Suprapubic skin (tissue), 4 donors: ENCODE measurements around the gene CYP1A1. TPM values are rescaled to one million over a fixed set of nuclear protein-coding genes. Genes with fewer than 3 reads are reported as not detected.

ENCODE experiments used
- DNase-seq, 2 donors: peaks; one replicate each; pipeline ENCODE4 v3.0.0-alpha.2; 2019; ENCODE audit warnings: low spot score in 2 of 2
- H3K27ac ChIP-seq: fragments of 200-600 bp; sonication (generic); one replicate; pipeline ENCODE4 v1.5.1; 2019
- H3K27me3 ChIP-seq: fragments of 200-600 bp; sonication (generic); one replicate; pipeline ENCODE4 v1.5.1; 2019
- H3K36me3 ChIP-seq: fragments of 200-600 bp; sonication (generic); one replicate; pipeline ENCODE4 v1.5.1; 2019
- H3K4me1 ChIP-seq: fragments of 200-600 bp; sonication (generic); one replicate; pipeline ENCODE4 v1.5.1; 2019
- H3K4me3 ChIP-seq: fragments of 200-600 bp; sonication (generic); one replicate; pipeline ENCODE4 v1.5.1; 2019; ENCODE audit warnings: mild to moderate bottlenecking
- H3K9me3 ChIP-seq: fragments of 200-600 bp; sonication (generic); one replicate; pipeline ENCODE4 v1.5.1; 2019
- EP300 ChIP-seq: sonication (generic); formaldehyde crosslinking; IDR thresholded peaks from one replicate; pipeline ENCODE4 v1.6.1; 2017; ENCODE audit warnings: antibody characterized with exemption
- POLR2A ChIP-seq, 2 donors: fragments of 450-650 bp; IDR thresholded peaks; one replicate each; pipeline ENCODE4 v1.6.1; 2017; ENCODE audit warnings: antibody characterized with exemption in 2 of 2, mild to moderate bottlenecking in 2 of 2, moderate library complexity in 2 of 2
- POLR2AphosphoS5 ChIP-seq, 3 donors: sonication (generic); formaldehyde crosslinking; IDR thresholded peaks; one replicate each; pipeline ENCODE4 v1.6.1; 2017; ENCODE audit warnings: antibody characterized with exemption in 3 of 3
- WGBS: methylation state at CpG from one replicate; pipeline ENCODE4 v1.1.5; 2018; 5-methylcytosine and 5-hydroxymethylcytosine counted together
- total RNA-seq, 4 donors: library from RNA; depleted of rRNA; stranded (reverse); fragments of >200 nt; gene quantifications; one replicate each; pipeline ENCODE4 v1.1.0, GENCODE V29; 2016
- TF ChIP-seq, protein P1 (sequence below), 2 donors: fragments of 200-600 bp in 1 of 2; fragments of 450-650 bp in 1 of 2; sonication (generic) in 1 of 2; IDR thresholded peaks; one replicate each; pipeline ENCODE4 v1.5.1; 2016 to 2019; ENCODE audit warnings: antibody characterized with exemption in 2 of 2, mild to moderate bottlenecking in 1 of 2, moderate library complexity in 1 of 2

Gene CYP1A1
- total RNA-seq, 4 donors from 2014 or later = 0.64 to 6.0 (median 2.8) TPM

DNA sequence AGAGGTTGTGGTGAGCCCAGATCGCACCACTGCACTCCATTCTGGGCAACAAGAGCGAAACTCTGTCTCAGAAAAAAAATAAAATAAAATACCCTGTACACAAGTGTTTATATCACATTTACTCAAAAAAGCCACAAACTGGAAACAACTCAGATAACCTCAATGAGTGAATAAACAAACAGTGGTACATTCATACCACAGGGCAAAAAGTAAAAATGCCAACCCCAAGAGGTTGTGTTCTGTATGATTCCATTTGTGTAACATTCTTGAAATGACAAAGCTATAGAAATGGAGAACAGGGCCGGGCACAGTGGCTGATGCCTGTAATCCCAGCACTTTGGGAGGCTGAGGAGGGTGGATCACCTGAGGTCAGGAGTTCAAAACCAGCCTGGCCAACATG lies 42.4 kb downstream of the CYP1A1 start:
- no peak for TF ChIP-seq POLR2A (IDR thresholded peaks at IDR 0.05)
- no peak for TF ChIP-seq EP300
- TF ChIP-seq POLR2AphosphoS5 (IDR thresholded peaks at IDR 0.05) = no peak
- TF ChIP-seq, protein P1, sequence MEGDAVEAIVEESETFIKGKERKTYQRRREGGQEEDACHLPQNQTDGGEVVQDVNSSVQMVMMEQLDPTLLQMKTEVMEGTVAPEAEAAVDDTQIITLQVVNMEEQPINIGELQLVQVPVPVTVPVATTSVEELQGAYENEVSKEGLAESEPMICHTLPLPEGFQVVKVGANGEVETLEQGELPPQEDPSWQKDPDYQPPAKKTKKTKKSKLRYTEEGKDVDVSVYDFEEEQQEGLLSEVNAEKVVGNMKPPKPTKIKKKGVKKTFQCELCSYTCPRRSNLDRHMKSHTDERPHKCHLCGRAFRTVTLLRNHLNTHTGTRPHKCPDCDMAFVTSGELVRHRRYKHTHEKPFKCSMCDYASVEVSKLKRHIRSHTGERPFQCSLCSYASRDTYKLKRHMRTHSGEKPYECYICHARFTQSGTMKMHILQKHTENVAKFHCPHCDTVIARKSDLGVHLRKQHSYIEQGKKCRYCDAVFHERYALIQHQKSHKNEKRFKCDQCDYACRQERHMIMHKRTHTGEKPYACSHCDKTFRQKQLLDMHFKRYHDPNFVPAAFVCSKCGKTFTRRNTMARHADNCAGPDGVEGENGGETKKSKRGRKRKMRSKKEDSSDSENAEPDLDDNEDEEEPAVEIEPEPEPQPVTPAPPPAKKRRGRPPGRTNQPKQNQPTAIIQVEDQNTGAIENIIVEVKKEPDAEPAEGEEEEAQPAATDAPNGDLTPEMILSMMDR (IDR thresholded peaks at IDR 0.05) = no peak
- H3K4me1 ChIP-seq = no peaks in the 10 kb centered on the region
- peaks cover 22% of the 10 kb centered on the region for H3K36me3 ChIP-seq
- H3K4me3 ChIP-seq = no peak overlapping the region
- no peaks in the 10 kb centered on the region for H3K9me3 ChIP-seq
- no peak overlapping the region for H3K27ac ChIP-seq
- WGBS = 94% methylated on average over 3 of the region's 3 CpGs
- no peaks in the 10 kb centered on the region for H3K27me3 ChIP-seq
- no peak for DNase-seq

DNA sequence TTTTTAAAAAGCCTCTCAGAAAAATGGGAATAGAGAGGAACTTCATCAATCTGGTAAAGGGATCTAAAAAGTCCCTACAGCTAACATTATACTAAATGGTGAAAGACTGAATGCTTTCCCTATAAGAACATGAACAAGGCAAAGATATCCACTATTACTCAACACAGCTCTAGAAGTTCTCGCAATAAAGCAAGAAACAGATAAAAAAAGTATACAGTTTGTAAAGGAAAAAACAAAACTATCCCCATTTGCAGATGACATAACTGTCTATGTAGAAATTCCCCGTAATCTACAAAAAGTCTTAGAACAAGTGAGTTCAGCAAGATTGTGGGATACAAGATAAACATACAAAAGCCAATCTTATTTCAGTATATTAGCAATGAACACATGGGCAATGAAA lies 44.9 kb downstream of the CYP1A1 start:
- H3K4me1 ChIP-seq = no peaks in the 10 kb centered on the region
- H3K27ac ChIP-seq = no peak overlapping the region
- no peaks in the 10 kb centered on the region for H3K9me3 ChIP-seq
- no peak for DNase-seq
- 92% methylated on average over 2 of the region's 2 CpGs for WGBS
- H3K4me3 ChIP-seq = no peak overlapping the region
- H3K27me3 ChIP-seq = no peaks in the 10 kb centered on the region
- TF ChIP-seq EP300 (no peak), POLR2AphosphoS5 (IDR thresholded peaks at IDR 0.05) (no peak), POLR2A (IDR thresholded peaks at IDR 0.05) (no peak)
- TF ChIP-seq, protein P1 (IDR thresholded peaks at IDR 0.05) = no peak
- peaks cover 9% of the 10 kb centered on the region for H3K36me3 ChIP-seq

DNA sequence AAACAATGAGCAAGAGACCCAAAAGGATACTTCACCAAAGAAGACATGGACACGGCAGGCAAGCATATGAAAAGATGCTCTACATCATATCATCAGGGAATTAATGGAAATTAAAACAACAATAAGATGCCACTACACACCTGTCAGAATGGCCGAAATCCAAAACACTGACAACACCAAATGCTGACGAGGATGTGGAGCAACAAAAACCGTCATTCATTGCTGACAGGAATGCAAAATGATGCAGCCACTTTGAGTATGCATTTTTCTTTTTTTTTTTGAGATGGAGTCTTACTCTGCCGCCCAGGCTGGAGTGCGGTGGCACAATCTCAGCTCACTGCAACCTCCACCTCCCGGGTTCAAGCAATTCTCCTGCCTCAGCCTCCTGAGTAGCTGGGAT lies 48.5 kb downstream of the CYP1A1 start:
- DNase-seq = no peak
- no peak overlapping the region for H3K4me3 ChIP-seq
- no peak for TF ChIP-seq POLR2AphosphoS5 (IDR thresholded peaks at IDR 0.05)
- no peak for TF ChIP-seq EP300
- TF ChIP-seq, protein P1 (IDR thresholded peaks at IDR 0.05) = no peak
- no peak for TF ChIP-seq POLR2A (IDR thresholded peaks at IDR 0.05)
- peaks cover 22% of the 10 kb centered on the region for H3K36me3 ChIP-seq
- no peaks in the 10 kb centered on the region for H3K27me3 ChIP-seq
- 92% methylated on average over 7 of the region's 7 CpGs for WGBS
- H3K4me1 ChIP-seq = no peaks in the 10 kb centered on the region
- no peaks in the 10 kb centered on the region for H3K9me3 ChIP-seq
- H3K27ac ChIP-seq = no peak overlapping the region

DNA sequence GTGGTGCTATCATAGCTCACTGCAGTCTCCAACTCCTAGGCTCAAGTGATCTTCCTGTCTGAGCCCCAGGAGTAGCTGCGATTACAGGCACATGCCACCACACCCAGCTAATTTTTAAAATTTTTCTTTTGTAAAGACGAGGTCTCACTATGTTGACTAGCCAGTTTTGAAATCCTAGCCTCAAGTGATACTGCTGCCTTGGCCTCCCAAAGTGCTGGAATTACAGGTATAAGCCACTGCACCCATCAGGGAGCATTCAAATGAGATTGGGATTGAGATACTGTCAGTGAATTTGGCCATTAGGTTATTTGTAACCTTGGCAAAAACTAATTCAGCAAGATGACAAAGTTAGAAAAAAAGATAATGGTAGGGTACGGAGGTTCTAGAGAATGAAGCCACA lies 51.2 kb downstream of the CYP1A1 start:
- H3K36me3 ChIP-seq = peaks cover 45% of the 10 kb centered on the region
- H3K4me3 ChIP-seq = no peak overlapping the region
- TF ChIP-seq, protein P1 (IDR thresholded peaks at IDR 0.05) = no peak
- no peak for TF ChIP-seq POLR2AphosphoS5 (IDR thresholded peaks at IDR 0.05)
- TF ChIP-seq POLR2A (IDR thresholded peaks at IDR 0.05) = no peak
- no peak for TF ChIP-seq EP300
- no peaks in the 10 kb centered on the region for H3K4me1 ChIP-seq
- H3K27ac ChIP-seq = no peak overlapping the region
- no peaks in the 10 kb centered on the region for H3K9me3 ChIP-seq
- DNase-seq = no peak
- H3K27me3 ChIP-seq = no peaks in the 10 kb centered on the region
- WGBS = 82% methylated on average over 3 of the region's 3 CpGs

DNA sequence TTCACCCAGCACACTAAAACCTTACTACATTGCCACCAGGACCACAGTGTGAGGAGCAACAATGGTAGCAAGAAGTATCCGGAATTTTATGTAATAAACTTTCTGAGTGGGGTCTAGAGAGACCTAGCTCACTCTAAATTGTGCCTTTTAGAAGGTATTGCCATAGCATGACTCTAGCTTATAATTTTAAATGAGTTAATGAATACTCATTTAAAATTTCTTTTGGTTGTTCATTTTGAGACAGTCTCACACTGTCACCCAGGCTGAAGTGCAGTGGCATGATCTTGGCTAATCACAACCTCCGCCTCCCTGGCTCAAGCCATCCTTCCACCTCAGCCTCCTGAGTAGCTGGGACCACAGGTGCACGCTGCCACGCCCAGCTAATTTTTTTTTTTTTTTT lies 55.7 kb downstream of the CYP1A1 start:
- Histone ChIP-seq H3K4me1 (no peaks in the 10 kb centered on the region), H3K9me3 (no peaks in the 10 kb centered on the region), H3K27me3 (no peaks in the 10 kb centered on the region), H3K27ac (no peak overlapping the region), H3K4me3 (no peak overlapping the region), H3K36me3 (peaks cover 59% of the 10 kb centered on the region)
- TF ChIP-seq POLR2A (IDR thresholded peaks at IDR 0.05) (no peak), POLR2AphosphoS5 (IDR thresholded peaks at IDR 0.05) (no peak), EP300 (no peak)
- TF ChIP-seq, protein P1 (IDR thresholded peaks at IDR 0.05) = no peak
- DNase-seq = no peak
- 88% methylated on average over 4 of the region's 4 CpGs for WGBS

Other genes starting within 250 kb of the CYP1A1 start
- 10 to 100 TPM in 1 of 4 donors, 1 to 10 TPM in 3; 6.7 to 12.3 (median 8.4) TPM for gene ARID3B, start 184.3 kb downstream of the CYP1A1 start, total RNA-seq
- 100 to 1,000 TPM in 3 of 4 donors, 10 to 100 TPM in 1; 93.1 to 244 (median 115) TPM for gene CLK3, start 109.7 kb downstream of the CYP1A1 start, total RNA-seq
- 10 to 100 TPM; 13.0 to 52.4 (median 23.5) TPM for gene EDC3, start 29.5 kb downstream of the CYP1A1 start, total RNA-seq
- gene CYP1A2, start 23.3 kb upstream of the CYP1A1 start, total RNA-seq = not detected
- 10 to 100 TPM; 33.1 to 45.2 (median 35.5) TPM for gene CSK, start 56.6 kb upstream of the CYP1A1 start, total RNA-seq
- under 1 TPM in 1 of 4 donors, not detected in 3; 0.42 TPM for gene LMAN1L, start 87.3 kb upstream of the CYP1A1 start, total RNA-seq
- gene CPLX3, start 101.1 kb upstream of the CYP1A1 start, total RNA-seq = under 1 TPM in 1 of 4 donors, not detected in 3; 0.47 TPM
- gene ULK3, start 117.6 kb upstream of the CYP1A1 start, total RNA-seq = 100 to 1,000 TPM; 105 to 330 (median 129) TPM
- 100 to 1,000 TPM in 2 of 4 donors, 10 to 100 TPM in 2; 82.7 to 120 (median 102) TPM for gene SCAMP2, start 147.8 kb upstream of the CYP1A1 start, total RNA-seq
- gene MPI, start 164.5 kb upstream of the CYP1A1 start, total RNA-seq = 10 to 100 TPM; 17.1 to 59.2 (median 41.4) TPM
- 10 to 100 TPM; 49.4 to 96.2 (median 68.0) TPM for gene FAM219B, start 181.3 kb upstream of the CYP1A1 start, total RNA-seq
- 100 to 1,000 TPM; 114 to 130 (median 122) TPM for gene COX5A, start 212.5 kb upstream of the CYP1A1 start, total RNA-seq
- gene RPP25, start 231.2 kb upstream of the CYP1A1 start, total RNA-seq = 1 to 10 TPM; 3.5 to 7.8 (median 6.1) TPM